NCI-H146 treated with DMSO at 0.1 percent for 48 hours (cell line): Measurements from ENCODE around the gene ANAPC2.

Source experiments
- DNase-seq: peaks from one replicate; lab custom pipeline; 2025; ENCODE audit not compliant: unreplicated experiment; lab: John Stamatoyannopoulos, UW

Gene ANAPC2

DNA sequence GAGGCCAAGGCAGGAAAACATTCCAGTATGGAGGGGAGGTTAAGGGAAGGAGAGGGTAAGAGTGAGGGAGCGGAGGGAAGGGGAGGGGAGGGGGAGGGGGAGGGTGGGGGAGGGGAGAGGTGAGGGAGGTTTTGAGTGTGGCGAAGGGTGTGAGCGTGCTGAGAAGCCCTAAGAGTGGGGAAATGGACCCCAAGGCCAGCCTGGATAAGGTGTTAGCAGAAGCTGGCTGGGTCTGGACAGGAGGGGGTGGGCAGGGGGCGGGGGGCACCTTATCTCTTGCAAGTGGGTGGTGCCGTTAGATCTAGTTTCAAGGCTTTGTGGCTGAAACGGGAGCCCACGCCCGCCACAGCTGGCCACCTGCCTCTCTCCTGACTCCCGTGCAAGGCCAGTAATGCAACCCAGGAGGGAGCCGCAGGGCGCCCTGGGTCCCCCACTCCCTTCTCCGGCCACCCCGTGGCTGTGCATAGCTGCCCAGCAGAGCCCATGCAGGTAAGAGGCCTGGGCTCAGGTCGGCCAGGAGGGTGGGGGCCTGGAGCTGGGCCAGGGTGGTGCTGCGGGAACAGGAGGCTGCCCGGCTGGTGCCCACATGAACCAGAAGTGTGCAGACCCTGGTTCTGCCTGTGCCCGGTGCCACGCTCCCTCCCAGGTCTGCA lies 39.6 kb upstream of the ANAPC2 start:
- no peak for DNase-seq

- no peak for DNase-seq
These were observed 38.9 kb upstream of the ANAPC2 start, which contains the start of gene RNF224 for GRCh38 chr9:137227054-137227852. Gene RNF224 (plus strand): TSS chr9:137227502. CDS start chr9:137228336, 834 bp downstream.

DNA sequence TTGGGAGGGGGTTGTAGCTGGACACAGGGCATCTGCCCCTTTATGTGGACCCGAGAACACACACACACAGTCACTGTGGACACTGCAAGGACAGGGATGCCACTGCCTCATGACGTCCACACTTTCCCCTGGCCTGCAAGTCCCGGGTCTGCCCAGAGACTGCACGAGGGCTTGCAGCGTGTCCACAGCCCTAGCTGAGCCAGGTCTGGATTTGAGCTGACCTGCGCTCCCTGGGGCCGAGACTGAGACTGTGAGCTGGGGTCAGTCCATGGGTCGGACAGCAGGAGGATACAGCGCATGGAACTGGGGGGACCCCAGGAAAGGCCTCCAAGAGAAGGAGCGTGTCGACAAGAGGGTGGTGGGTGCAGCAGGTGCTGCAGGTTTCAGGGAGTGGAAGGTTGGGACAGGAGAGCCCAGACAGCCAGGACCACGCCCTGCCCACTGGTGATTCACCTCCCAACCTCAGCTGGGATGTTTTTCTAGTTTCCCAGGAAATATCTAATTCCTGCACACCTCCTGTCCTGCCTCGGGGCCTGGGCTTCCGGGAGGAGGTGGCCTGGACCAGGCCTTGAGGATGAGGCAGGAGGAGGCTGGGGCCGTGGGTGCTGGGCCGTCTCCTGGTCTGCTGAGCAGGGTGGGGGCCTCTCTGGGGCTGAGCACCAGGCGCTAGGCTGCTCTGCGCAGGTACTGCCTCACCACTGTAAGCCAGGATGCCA lies 38.1 kb upstream of the ANAPC2 start:
- DNase-seq = no peak

DNA sequence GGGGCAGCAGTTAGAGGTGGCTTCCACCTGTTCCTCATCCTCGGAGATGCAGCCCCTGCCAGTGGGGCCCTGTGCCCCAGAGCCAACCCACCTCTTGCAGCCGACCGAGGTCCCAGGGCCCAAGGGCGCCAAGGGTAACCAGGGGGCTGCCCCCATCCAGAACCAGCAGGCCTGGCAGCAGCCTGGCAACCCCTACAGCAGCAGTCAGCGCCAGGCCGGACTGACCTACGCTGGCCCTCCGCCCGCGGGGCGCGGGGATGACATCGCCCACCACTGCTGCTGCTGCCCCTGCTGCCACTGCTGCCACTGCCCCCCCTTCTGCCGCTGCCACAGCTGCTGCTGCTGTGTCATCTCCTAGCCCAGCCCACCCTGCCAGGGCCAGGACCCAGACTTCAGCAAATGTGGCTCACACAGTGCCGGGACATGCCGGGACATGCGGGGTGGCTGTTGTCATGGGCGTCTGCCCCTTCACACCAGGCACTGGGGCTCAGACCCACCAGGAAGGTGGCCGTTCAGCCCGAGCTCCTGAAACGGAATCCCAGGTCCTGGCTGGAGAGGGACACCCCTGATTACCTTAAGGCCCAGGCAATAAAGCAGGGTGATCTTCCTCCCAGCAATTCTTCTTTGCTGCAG lies 37.5 kb upstream of the ANAPC2 start:
- no peak for DNase-seq

DNA sequence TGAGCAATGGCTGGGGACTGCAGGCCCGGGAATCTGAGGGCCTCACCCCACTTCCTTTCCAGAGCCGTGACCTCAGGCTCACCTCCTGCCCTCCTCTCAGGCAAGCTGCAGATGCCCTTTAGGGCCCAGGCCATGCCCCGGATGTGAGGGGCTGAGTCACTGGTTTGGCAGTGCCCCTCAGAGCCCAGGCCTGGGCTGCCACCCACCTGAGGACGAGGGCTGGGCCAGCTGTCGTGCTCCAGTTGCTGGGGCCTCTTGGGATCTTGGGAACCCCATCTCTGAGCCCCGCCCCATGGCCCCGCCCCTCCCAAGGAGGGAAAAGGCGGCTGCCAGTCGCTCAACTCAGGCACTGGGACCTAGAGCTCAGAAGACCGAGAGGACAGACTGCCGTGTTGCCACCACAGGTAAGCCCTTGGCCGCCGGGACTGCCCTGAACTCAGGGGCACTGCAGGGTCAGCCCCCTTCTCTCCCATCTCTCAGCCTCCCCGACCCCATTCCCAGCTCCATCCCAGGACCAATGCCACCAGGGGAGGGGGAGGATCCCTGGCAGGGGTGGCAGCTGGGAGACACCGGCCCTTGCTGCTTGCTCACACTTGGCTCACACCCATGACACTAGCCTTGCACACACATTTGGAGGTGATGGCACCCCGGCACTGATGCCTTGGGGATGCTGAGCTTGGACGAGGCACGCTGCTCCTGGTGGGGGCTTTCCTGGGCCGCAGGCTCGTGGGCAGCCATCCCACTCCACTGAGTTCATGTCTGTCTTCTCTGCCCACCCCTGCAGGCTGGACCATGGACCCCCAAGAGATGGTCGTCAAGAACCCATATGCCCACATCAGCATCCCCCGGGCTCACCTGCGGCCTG lies 36.7 kb upstream of the ANAPC2 start, which contains the start of gene CYSRT1:
Gene CYSRT1, plus strand, starts transcription at position 345 of the 865 bp plus-strand sequence. Its CDS starts 448 bp downstream, at position 793.
- DNase-seq = no peak

DNA sequence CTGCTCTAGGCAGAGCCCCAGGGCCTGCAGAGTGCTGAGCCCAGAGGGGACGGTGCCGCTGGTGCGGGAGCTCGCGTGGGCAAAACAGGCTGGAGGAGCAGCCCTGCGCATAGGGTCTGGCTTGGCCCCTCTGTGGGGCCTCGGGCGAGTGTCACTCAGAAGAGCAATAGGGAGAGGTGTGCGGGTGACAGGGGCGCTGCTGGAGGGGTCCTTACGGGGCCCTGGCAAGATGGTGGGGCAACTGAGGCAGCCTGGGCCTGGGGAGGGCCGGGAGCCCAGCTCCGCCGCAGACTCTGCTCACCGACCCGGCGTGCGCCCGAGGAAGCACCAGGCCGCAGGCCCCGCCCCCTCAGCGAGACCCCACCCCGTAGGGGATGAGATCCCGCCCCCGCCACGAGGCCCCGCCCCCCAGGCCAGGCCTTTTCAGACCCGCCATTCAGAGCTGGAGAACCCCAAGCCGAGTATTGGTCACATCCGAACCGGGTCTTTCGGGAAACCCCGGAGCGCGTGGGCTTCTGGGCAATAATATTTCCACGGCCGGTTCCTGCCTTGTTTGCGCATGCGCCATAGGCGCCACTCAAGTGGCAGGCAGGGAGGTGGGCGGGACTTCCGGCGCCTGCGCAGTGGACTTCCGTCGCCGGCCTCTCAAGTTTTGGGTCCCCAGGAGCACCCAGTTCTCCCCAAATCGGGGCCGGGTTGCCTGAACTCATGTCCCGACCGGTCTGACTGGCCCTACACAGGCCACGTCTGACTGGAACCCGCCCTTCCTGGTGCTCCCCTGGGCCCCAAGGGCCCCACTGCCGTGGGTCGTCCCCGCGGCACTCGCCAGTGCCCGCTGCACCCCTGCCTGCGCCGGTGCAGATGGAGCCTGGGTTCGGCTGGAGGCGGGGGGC lies 35.0 kb upstream of the ANAPC2 start:
- peak; percentile 80 for DNase-seq

GRCh38 chr9:137222190-137223077 lies 34.1 kb upstream of the ANAPC2 start, which contains the start of gene RNF208:
Gene RNF208 (minus strand): TSS chr9:137222240. CDS start chr9:137221212, 1,028 bp downstream.
- DNase-seq = no peak

- no peak for DNase-seq
These were observed 33.2 kb upstream of the ANAPC2 start for GRCh38 chr9:137221506-137222111.

GRCh38 chr9:137221095-137221505 lies 32.7 kb upstream of the ANAPC2 start:
- no peak for DNase-seq

- DNase-seq = no peak
These were observed 32.1 kb upstream of the ANAPC2 start for GRCh38 chr9:137220317-137221094.

GRCh38 chr9:137219757-137220316 lies 31.5 kb upstream of the ANAPC2 start:
- no peak for DNase-seq

DNA sequence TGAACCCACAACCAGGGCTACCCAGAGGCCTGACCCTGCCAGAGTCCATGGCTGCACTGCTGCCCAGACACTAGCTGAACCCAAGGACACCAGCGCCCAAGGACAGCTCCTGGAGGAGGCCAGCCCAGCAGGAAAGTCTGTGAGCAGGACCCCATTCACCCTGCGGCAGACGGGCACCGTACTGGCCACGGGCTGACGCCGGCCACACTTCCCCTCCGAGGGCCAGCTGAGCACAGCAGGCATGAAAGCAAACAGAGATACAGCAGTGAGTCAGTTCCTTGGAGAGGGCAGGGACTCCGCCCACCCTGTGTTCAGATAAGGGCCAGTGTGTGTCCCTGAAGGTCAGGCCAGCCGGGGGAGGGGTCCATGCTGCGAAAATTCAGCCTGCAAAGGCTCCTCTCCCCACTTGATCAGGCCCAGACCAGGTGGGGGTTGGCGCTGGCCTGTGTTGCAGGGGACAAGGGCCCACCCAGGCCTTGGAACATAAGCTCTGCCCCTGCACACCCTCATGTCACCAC lies 30.5 kb upstream of the ANAPC2 start:
- no peak for DNase-seq

- DNase-seq = no peak
These were observed 29.9 kb upstream of the ANAPC2 start for GRCh38 chr9:137218212-137218753.

GRCh38 chr9:137217276-137218211 lies 29.2 kb upstream of the ANAPC2 start:
- DNase-seq = no peak
